ENCODE results near the gene EXOC1L.
"Not testable (repeated sequence)": the region's sequence is repeated elsewhere in the genome, so short reads cannot be mapped to it uniquely, and the experiment has no call there.

EXOC1L gene

GRCh38 chr4:55834086-55834795 is 14.7 kb downstream of the EXOC1L start:
- no peak overlapping the region for H3K27ac ChIP-seq
- no peak overlapping the region for H3K4me3 ChIP-seq

- no peak overlapping the region for H3K27ac ChIP-seq
Measured at GRCh38 chr4:55837903-55838302, 18.3 kb downstream of the EXOC1L start.

GRCh38 chr4:55838356-55838755 is 18.8 kb downstream of the EXOC1L start:
- no peak overlapping the region for H3K4me3 ChIP-seq

More at GRCh38 chr4:55837903-55838302, 18.3 kb downstream of the EXOC1L start:
- no peak overlapping the region for H3K4me3 ChIP-seq

GRCh38 chr4:55838952-55839351 is 19.4 kb downstream of the EXOC1L start:
- Histone ChIP-seq H3K4me3 (no peak overlapping the region), H3K27ac (no peak overlapping the region)

More at GRCh38 chr4:55838356-55838755, 18.8 kb downstream of the EXOC1L start:
- no peak overlapping the region for H3K27ac ChIP-seq

- H3K27ac ChIP-seq: no peak overlapping the region
- no peak overlapping the region for H3K4me3 ChIP-seq
Measured at GRCh38 chr4:55840956-55841355, 21.4 kb downstream of the EXOC1L start.

- Histone ChIP-seq H3K27ac (peak overlapping the region in 4 of 21 experiments; percentile 55 to 69 (median 64)), H3K4me3 (peak overlapping the region in 1 of 7 experiments; percentile 7)
Measured at GRCh38 chr4:55841373-55842239, 22.0 kb downstream of the EXOC1L start.

GRCh38 chr4:55842312-55842711 is 22.7 kb downstream of the EXOC1L start:
- not testable (repeated sequence) for H3K4me3 ChIP-seq, H3K27ac ChIP-seq

- Histone ChIP-seq H3K4me3 (no peak overlapping the region), H3K27ac (no peak overlapping the region)
Measured at GRCh38 chr4:55849724-55850123, 30.1 kb downstream of the EXOC1L start.

- Histone ChIP-seq H3K27ac (peak overlapping the region in 12 of 21 experiments; percentile 30 to 94 (median 53)), H3K4me3 (no peak overlapping the region)
Measured at GRCh38 chr4:55851885-55852284, 32.3 kb downstream of the EXOC1L start.

- Histone ChIP-seq H3K4me3 (peak within 1 kb of the TSS; percentile 74 to 96 (median 88)), H3K27ac (peak within 1 kb of the TSS; percentile 54 to 95 (median 91))
Measured at GRCh38 chr4:55853484-55854046, 34.0 kb downstream of the EXOC1L start, which contains the start of gene EXOC1. TSS of gene EXOC1 (plus strand) at chr4:55853648. CDS start at chr4:55858324, 4,676 bp downstream.

- Histone ChIP-seq H3K4me3 (peak overlapping the region; percentile 74 to 96 (median 88)), H3K27ac (peak overlapping the region; percentile 54 to 95 (median 91))
Measured at GRCh38 chr4:55854129-55854528, 34.5 kb downstream of the EXOC1L start.

GRCh38 chr4:55857586-55857985 is 38.0 kb downstream of the EXOC1L start:
- no peak overlapping the region for H3K4me3 ChIP-seq

GRCh38 chr4:55859711-55860110 is 40.1 kb downstream of the EXOC1L start:
- no peak overlapping the region for H3K4me3 ChIP-seq
- H3K27ac ChIP-seq: no peak overlapping the region

More at GRCh38 chr4:55857586-55857985, 38.0 kb downstream of the EXOC1L start:
- no peak overlapping the region for H3K27ac ChIP-seq

GRCh38 chr4:55864577-55865223 is 45.1 kb downstream of the EXOC1L start:
- Histone ChIP-seq H3K27ac (peak overlapping the region in 7 of 21 experiments; percentile 4 to 81 (median 59)), H3K4me3 (no peak overlapping the region)

- no peak overlapping the region for H3K4me3 ChIP-seq
- peak overlapping the region in 12 of 21 experiments; percentile 4 to 81 (median 54) for H3K27ac ChIP-seq
Measured at GRCh38 chr4:55865228-55865806, 45.7 kb downstream of the EXOC1L start.

- no peak overlapping the region for H3K4me3 ChIP-seq
- peak overlapping the region in 12 of 21 experiments; percentile 4 to 81 (median 54) for H3K27ac ChIP-seq
Measured at GRCh38 chr4:55866290-55866907, 46.8 kb downstream of the EXOC1L start.

- Histone ChIP-seq H3K27ac (peak overlapping the region in 8 of 21 experiments; percentile 4 to 81 (median 47)), H3K4me3 (no peak overlapping the region)
Measured at GRCh38 chr4:55866973-55867574, 47.5 kb downstream of the EXOC1L start.

GRCh38 chr4:55868581-55869090 is 49.0 kb downstream of the EXOC1L start:
- no peak overlapping the region for H3K4me3 ChIP-seq
- H3K27ac ChIP-seq: no peak overlapping the region
